GM23248 (cell line): ENCODE data around the gene PTPRD.

Experiments
- EZH2 ChIP-seq: fragments of 200-600 bp; sonication (generic); IDR thresholded peaks from 2 replicates; pipeline ENCODE4 v1.6.1; 2018; ENCODE audit warnings: antibody characterized with exemption, mild to moderate bottlenecking; ENCODE audit not compliant: insufficient read depth, poor library complexity, severe bottlenecking
- EZH2phosphoT487 ChIP-seq: fragments of 200-600 bp; sonication (generic); IDR thresholded peaks from 2 replicates; pipeline ENCODE4 v1.6.1; 2018; ENCODE audit warnings: antibody characterized with exemption, moderate library complexity, mild to moderate bottlenecking, low read depth; ENCODE audit not compliant: insufficient read depth

DNA sequence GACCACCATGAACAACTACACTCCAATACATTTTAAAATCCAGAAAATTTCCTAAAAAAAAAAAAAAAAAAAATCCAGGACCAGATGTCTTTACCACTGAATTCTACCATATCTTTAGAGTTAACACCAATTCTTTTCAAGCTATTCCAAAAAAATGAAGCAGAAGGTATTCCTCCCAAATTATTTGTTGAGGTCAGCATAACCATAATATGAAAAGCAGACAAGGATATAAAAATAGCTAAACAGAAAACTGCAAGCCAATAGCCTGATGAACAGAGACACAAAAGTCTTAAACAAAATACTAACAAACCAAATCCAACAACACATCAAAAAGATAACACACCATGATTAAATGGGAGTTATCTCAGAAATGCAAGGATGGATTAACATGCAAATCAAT is 695.4 kb downstream of the PTPRD start:
- TF ChIP-seq EZH2phosphoT487 (no peak), EZH2 (no peak)
